ENCODE measurements around the gene CD207.

Gene CD207

DNA sequence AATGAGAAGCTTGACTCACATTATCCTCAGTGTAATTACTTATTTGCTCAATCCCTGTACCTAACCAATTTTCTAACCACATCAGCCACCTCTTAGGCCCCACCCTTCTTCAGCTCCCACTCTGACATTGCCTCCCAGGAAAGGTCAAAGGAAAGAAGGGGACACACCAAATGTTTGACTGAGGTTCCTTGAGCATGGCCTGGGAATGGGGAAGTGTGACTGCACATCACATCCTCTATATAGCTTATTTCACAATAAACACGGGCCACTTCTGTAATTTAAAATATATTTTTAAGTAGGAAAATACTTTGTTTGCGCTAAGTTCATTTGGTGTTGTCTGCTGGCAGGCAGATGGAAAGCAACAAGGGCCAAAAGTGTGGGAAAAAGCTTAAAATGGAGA, 42.2 kb downstream of the CD207 start:
- DNase-seq (ENCODE audit: low spot score) = no peak

DNA sequence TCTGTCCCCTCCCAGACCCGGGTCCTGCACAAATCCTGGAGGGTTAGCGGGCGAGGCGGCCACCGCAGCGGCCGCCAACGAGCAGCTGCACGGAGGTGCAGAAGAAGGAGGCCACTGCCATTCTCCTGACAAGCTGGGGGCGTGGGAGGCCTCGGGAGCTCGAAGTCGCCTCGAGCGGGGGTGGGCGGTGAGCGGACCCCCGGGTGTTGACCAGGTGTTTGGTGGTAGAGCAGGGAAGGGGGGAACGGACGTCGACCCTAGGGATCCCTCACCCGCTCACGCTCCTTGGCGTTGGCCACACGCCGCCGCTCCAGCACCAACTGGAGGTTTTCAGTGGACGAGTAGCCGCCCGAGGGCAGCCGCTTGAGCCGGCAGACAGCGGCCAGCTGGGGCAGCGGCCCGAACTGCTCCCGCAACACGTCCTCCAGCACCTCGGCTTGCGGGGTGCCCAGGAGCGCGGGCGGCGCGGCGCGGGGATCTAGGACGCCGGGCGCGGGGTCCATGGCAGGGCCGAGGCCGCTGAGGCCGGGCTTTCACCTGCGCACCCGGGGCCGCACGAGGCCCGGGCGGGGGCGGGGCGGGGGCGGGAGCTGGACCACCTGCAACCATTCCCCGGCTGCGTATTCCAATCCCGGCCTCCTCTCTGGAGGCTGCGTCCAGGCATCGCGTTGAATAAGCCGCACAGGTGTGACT, 45.3 kb downstream of the CD207 start, which contains the start of gene FIGLA:
TSS of gene FIGLA (minus strand) at position 508 of the 693 bp plus-strand sequence. CDS start at position 503, 5 bp downstream.
- DNase-seq (ENCODE audit: low spot score) = peak; percentile 46

DNA sequence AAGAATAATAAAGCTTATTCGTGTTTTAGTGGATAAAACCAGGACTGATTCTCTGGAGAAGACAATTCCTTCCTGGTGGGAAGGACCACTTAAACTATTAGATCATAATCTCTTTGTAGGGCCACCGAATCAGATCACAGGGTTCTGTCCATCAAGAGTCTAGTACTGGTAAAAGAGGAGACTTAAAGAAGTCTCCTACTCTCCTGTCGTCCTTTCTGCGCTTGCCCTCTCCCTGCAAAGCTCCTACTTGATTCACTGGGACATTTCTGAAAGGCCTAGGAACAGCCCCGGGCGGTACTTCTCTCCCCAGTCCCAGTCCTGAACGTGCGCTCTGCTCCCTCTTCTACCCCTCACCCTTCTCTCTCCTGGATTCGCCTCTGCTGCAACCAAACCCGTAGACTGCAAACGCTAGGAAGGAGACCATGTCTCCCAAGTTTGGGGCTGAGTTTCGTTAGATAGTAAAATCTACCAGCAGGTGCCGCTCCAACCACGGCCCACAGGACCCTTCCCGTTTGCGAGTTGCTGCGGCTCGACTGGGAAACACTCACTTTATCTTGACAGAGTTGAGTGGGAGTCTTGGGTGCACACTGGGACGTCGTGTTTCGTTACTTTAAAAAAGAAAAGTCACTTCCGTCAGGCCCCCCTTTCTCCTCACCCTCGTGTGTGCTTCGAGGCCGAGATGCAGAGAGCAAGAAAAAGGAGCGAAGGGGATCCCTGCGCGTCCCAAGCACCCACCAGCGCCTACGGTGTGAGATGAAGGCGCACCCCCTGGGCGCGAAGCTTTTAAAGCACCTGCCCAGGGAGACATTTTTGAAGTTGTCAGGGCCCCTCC, 46.1 kb downstream of the CD207 start:
- DNase-seq (ENCODE audit: low spot score) = peak; percentile 75

DNA sequence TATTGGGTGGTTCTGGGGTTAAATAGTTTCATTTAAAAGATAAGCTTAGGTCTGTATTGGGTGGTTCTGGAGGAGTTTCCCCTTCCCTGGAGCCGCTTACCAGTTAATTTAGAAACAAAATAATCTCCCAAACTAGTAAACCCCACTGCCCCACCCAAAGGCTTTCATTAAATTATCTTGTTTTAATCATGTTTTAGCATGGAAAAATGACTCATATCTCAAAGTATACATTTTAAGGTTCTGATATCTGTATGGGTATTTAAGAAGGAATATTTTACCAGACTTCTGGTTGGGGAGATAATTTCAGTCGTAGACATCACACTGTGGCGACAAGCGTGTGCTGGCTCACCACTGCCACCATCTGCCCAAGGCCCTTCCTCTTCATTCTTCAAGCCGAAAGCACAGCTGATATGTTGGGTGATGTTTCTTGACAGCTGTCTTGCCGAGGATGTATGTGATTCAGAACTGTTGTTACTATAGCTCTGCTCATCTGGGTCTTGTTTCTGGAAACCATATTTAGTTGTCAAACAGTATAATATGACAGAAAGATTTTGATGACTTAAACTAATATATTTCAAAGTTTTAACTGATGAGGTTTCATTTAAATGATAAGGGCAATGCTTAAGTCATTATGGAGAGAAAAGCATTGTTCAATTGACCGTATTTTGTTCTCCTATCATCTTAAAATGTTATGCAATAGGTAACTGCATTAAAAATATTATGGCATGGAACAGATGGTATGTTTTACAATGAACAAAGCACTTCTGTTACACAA, 50.3 kb downstream of the CD207 start:
- peak; percentile 51 for DNase-seq (ENCODE audit: low spot score)

DNA sequence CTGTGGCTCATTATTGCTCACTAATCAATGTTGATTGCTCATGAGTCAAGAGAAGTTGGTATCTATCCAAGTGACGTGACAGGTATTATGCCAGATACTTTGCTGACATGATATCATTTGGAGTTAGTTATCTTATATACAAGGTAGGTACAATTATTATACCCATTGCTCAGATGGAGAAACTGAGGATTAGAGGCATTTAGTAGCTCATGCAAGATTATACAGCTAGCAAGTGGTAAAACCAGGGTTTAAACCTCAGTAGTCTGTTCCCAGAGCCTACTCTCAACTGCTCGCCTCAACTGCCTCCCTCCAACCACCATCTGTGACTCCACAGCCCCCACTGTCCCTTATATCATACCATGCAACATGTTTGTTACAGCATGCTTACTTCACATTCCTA, 51.3 kb downstream of the CD207 start:
- DNase-seq (ENCODE audit: low spot score) = no peak
